ENCODE results near the gene GCNT3.

GCNT3 gene

GRCh38 chr15:59611276-59612260 lies at the start of gene GCNT3:
Gene GCNT3 (plus strand): TSS chr15:59611783. CDS start chr15:59618239, 6,456 bp downstream.
- no peak for FAIRE-seq

GRCh38 chr15:59562448-59563186 lies 49.0 kb upstream of the GCNT3 start:
- FAIRE-seq = no peak

- no peak for FAIRE-seq
Observed at GRCh38 chr15:59565299-59565698, 46.3 kb upstream of the GCNT3 start.

- FAIRE-seq = no peak
Observed at GRCh38 chr15:59567324-59567723, 44.3 kb upstream of the GCNT3 start.

- no peak for FAIRE-seq
Observed at GRCh38 chr15:59569477-59569876, 42.1 kb upstream of the GCNT3 start.

- no peak for FAIRE-seq
Observed at GRCh38 chr15:59570315-59570714, 41.3 kb upstream of the GCNT3 start.

GRCh38 chr15:59571606-59572005 lies 40.0 kb upstream of the GCNT3 start:
- no peak for FAIRE-seq

- FAIRE-seq = no peak
Observed at GRCh38 chr15:59583088-59583487, 28.5 kb upstream of the GCNT3 start.

GRCh38 chr15:59587085-59587826 lies 24.3 kb upstream of the GCNT3 start:
- FAIRE-seq = no peak

- no peak for FAIRE-seq
Observed at GRCh38 chr15:59590027-59590426, 21.6 kb upstream of the GCNT3 start.

GRCh38 chr15:59591356-59591755 lies 20.2 kb upstream of the GCNT3 start:
- FAIRE-seq = no peak

- FAIRE-seq = no peak
Observed at GRCh38 chr15:59594493-59594942, 17.1 kb upstream of the GCNT3 start.

- FAIRE-seq = no peak
Observed at GRCh38 chr15:59594991-59595390, 16.6 kb upstream of the GCNT3 start.

- FAIRE-seq = no peak
Observed at GRCh38 chr15:59595434-59595915, 16.1 kb upstream of the GCNT3 start.

- FAIRE-seq = no peak
Observed at GRCh38 chr15:59596640-59597039, 14.9 kb upstream of the GCNT3 start.

- no peak for FAIRE-seq
Observed at GRCh38 chr15:59598461-59598860, 13.1 kb upstream of the GCNT3 start.

- FAIRE-seq = no peak
Observed at GRCh38 chr15:59605994-59606393, 5.6 kb upstream of the GCNT3 start.

- no peak for FAIRE-seq
Observed at GRCh38 chr15:59609730-59610712, 1.6 kb upstream of the GCNT3 start.

GRCh38 chr15:59614153-59614552 lies 2.6 kb downstream of the GCNT3 start:
- FAIRE-seq = no peak

GRCh38 chr15:59615661-59616060 lies 4.1 kb downstream of the GCNT3 start:
- no peak for FAIRE-seq

GRCh38 chr15:59616379-59616778 lies 4.8 kb downstream of the GCNT3 start:
- no peak for FAIRE-seq

Measured in endometrium (tissue), 2 donors.